HuH-7.5 (cell line): Measurements from ENCODE around the gene OXER1.

Experiments
- DNase-seq: peaks from one replicate; pipeline ENCODE4 v3.0.0; 2011; ENCODE audit warnings: low spot score

The OXER1 gene

DNA sequence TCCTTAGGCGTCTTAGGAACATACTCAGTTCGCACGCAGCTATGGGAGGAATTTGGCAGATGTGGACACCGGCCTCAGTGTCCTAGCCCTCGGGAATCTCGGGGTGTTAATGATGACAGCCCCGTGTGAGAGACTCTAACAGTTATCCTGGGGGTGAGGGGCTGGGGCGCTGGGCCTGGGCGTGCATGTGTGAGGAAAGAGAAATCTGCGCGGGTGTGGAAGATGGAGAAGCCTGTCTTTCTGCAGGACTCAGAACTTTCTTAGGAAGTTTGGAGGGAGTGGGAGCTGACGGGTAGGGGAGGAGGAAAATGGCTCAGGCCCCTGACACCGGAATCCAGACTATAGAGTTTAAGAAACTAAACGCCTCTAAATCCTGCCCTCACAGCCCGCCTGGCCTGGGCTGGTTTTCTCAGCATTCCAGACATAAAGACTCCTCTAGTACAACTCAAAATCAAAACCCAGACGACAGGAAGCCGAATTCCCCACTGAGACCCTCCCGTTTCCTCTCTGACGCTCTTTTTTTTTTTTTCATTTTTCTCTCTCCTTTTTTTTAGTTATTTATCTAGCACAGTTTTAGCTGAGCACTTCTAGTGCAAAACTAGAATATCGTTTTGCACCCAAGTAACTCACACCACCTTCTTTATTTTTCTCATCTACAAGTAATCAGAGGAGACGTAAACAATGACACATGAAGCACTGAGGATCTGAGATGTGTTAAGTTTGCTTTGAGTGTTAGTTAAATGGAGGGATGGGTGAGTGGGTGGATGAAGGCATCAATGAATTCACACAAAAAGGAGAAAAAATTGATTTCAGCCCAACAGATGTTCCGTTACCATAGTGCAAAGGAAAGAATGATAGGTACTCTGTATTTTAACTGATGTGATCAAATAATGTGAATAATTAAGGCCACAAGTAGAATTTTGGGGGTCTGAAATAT is 29.7 kb upstream of the OXER1 start:
- DNase-seq = peak; percentile 36

DNA sequence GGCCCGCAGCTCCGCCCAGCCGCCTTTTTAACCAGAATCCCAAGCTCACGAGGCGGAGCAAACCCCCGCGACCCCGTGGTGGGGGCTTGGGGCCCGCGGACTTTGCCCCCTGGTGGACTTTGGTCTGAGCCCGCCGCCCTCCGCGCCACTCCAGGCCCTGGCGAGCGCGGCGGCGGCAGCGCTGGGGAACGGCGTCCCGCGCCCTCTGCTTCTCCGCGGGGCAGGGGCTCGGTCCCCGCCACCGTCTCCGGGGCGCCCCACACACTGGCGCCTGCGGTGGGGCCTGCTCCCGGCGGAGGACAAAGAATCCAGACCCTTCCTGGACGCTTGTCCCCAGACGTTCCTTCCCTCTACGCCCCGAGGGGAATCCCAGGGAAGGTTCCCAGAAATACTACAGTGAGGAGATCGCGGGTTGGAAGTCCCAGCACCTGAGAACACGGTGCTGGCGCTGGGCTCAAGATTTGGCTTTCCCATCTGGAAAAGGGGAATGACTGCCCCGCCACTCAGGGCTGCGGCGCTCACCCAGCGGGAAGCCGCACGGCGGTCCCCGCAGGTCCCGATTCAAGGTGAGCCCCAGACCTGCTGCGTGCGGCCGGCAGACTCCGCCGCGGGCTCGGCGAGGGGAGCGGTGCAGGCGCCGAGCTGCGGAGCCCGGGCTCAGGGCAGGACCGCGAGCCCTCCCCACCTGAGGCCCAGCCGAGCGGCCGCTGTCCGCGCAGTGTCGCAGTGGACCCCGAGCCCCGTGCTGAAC is 28.8 kb upstream of the OXER1 start, which contains the start of gene HAAO:
HAAO (minus strand) TSS at position 1 of the 751 bp plus-strand sequence. CDS start 47 bp downstream, outside the sequence.
- peak; percentile 80 for DNase-seq

DNA sequence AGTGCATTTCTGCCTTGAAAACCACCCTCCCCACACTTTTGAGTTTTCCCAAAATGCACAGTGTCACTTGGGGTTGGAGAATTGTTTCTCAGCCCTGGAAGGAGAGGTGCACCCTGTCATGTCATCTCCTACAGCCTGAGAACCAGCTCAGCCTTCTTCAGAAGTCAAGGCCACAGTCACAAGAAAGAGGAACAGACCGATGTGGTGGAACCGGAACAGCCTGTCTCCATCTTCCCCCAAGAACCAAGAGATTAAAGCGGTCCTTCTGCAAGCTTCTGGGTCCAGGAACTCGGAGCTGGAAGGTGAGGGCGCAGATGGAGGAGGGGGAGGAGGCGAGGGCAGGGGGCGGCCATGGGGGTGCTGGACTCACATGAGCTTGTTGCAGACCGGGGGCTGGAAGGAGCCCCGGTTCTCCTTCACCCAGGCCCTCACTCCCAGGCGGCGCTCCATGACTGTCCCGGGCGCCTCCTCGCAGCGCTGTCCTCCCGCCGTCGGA is 28.2 kb upstream of the OXER1 start:
- DNase-seq = no peak

DNA sequence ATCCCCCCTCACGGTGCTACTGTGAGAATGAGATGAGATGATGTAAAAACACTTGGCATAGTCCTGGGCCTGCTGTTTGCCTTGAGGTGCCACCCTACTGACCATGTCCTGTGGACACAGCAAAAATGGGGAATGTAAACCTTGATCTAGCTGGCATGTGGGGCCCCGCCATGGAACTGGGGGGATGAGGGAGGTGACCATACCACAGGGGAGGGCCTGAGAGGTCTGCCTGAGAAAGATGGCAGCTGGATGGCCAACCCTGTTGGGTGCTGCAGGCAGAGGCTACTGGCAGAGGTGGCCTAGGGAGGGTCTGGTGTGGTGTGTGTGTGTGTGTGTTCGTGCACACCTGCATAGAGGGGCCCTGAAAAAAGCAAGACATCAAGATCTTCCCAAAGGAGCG is 27.7 kb upstream of the OXER1 start:
- no peak for DNase-seq

DNA sequence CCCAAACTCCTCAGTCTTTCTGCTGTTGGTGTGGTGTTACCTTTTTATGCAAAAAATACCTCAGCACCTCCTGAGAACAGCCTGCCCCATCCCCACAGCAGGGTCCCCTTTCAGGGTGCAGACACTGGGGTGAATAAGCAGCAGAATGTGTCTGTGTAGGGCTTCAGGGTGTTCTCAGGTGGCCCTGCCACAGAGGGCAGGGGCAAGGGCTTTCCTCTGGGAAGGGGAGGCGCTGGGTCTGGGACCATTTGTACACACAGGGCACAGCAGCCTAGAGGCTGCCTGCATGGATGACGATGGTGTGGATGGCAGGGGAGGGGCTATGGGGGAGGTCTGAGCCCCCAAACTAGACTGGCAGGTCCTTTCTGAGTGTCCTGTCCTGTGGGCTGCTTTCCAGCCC is 25.8 kb upstream of the OXER1 start:
- DNase-seq = no peak

DNA sequence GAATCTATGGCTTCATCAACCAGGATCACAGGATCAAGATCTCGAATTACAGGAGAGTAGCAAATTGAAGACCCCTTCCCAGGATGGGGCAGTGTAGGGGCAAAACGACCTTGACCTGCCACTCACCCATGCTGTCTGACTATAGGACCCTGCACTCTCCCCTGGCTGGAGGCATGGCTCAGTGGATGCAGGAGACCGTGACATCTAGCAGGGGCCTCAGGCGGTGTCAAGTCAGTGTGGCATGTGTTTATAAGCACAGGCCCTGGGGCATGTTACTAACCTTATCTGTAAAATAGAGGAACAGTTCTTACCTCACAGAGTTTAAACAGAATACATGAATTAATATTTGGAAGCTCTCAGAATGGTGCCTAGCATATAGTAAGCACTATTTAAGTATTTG is 24.9 kb upstream of the OXER1 start:
- DNase-seq = no peak

DNA sequence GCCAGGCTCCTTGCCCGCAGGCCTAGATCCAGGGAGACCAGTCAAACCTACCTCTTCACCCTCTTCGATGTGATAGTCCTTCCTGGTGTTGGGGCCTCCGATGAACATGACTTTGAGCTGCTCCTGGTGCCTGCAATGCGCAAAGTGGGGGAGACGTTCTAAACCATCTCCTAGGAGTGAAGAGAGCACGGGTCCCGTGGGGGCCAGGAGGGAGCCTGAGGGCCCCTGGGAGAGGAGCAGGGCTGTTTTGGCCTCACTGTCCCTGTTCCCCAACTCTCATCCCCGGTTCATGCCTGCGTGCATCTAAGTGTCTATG is 24.5 kb upstream of the OXER1 start:
- no peak for DNase-seq

DNA sequence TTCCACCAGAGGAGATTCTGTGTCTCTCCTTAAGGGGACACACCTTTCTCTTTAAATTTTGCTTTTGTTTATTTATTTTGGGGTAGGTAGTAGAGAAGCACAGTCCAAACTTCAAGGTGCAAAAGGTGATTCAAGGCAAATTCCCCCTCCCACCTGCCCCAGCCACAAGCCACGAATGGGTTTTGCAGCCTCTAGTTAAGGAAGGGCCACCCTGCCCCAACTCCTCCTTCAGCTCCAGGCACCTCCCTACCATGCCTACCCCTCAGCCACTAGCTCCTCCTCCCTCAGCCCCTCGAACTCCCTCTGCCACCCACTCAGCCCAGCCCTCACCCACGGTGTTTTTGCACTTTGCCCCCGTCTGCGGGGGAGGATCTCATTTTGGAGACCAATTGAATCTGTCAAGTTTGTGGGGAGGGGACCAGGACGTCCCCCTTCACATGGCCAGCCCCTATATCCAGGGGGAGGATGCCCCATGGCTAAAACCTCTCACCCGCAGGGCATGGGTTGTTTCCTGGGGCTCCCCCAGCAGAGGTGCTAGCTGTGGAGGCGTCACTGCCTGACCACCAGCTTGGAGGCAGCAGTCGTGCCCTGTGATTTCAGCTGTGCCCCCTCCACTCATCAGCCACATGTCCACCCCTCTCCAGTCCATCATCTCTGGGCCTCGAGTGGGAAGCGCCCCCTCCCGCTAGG is 24.0 kb upstream of the OXER1 start:
- no peak for DNase-seq

DNA sequence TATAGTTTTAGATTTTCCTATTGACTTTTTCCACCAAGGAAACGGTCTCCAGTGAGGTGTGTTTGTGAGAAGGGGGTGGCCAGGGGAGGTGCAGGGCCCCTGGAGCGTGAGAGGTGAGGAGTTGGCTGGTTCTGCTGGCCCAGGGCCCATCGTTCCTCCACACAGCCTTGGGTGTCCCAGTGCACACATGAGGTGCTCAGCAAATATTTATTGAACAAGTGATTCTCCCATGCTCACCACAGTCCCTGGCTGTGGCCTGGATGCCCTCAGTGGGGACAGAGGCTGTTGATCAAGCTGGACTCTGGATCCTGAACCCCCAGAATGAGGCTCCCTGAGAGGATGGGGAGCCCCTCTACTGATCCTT is 23.5 kb upstream of the OXER1 start:
- DNase-seq = no peak

DNA sequence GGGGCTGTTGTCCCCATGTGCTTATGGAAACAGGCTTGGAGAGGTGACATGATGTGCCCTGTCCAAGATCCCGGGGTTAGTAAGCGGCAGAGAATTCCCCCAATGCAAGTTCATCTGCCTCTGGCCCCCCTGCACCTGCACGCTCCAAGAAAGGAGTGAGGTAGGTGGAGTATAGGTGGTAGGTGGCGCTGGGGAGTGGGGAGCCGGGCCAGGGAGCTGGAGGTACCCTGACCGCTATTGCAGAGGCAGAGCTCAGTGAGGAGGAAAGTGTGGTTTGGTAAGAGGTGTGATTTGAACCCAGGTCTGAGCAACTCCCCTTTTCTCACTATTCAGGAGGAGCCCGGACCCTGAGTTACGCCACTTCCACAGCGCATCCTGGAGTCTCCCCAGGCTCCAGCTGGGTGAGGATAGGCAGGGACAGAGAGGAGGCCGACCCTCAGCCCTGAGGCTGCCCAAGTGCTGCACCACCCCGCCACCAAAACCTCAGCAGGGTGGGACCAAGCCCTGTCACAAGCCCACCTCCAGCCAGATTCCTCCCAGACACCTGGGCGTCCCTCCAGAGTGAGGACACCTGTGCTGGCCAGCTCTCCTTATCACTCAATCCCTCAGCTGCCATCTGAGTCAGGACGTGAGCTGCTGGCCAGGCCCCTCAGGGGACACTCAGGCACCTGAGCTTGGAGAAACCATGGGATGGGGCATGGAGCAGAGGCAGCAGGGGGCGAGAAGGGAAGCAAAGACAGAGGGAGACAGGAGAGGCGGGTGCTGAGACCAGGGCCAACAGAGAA is 22.8 kb upstream of the OXER1 start:
- DNase-seq = no peak

DNA sequence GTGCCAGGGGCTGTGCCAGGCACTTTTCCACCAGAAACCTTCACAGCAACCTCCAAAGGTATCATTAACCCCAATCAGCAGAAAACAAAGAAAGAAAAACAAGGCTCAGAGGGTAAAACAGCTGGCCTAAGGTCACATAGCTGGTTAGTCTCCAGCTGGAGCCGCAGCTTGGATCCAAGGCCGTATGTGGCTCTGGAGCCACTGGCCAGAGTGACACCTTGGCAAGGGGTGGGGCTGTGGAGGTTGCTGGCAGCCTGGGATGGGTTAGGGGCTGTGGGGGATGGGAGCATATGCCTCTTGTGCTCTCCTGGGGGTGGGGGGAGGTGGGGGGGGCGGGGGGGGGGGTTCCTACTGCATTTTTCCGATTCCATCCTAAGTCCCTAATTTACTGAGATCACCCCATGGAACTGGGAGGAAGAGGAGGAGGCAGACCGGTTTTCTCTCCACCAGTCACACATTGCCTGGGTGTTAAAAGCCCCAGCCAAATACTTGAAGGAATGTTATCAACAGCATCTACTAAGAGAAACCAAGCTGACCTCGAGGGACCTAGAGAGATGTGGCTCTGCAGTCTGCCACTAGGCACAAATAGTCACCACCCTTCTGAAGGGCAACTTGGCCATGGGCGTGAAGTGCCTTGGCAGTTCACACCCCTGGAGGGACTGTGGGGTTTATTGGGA is 20.4 kb upstream of the OXER1 start:
- no peak for DNase-seq

DNA sequence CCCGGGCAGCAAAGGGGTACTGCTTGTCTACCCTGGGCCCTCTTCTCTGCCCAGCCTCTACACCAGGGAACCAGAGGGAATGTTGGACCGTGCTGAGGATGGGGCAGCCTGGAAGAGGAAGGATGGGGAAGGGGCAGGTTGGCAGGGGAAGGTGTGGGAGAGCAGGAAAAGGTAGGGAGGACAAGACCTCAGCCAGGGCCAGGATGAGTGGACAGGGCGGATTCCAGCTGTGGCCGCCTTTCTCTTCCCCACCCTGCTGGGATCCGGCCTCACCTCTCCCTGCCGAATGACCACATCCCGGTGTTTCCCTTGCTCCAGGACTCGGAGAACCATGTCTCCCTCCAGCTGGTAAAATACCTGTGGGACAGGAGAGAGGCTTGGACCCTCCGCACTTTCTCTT is 19.6 kb upstream of the OXER1 start:
- DNase-seq = no peak

DNA sequence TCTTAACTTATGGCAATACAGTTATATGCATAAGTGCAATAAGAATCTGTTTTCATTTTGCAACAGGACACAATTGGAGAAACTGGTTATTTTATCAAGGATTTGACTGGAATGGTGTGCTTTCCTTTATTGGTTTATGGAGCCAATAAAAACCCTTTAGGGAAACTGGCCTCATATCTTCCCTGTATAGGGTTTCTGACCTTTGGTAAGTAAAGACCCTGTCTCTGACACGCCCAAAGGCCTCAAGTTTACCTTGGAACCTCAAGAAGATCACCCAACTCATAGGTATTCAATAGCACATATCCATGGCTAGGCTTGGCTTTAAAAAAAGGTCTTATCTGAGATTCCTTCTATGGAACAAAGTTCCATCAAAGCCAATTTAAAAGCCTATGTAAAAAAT is 17.2 kb upstream of the OXER1 start:
- no peak for DNase-seq

DNA sequence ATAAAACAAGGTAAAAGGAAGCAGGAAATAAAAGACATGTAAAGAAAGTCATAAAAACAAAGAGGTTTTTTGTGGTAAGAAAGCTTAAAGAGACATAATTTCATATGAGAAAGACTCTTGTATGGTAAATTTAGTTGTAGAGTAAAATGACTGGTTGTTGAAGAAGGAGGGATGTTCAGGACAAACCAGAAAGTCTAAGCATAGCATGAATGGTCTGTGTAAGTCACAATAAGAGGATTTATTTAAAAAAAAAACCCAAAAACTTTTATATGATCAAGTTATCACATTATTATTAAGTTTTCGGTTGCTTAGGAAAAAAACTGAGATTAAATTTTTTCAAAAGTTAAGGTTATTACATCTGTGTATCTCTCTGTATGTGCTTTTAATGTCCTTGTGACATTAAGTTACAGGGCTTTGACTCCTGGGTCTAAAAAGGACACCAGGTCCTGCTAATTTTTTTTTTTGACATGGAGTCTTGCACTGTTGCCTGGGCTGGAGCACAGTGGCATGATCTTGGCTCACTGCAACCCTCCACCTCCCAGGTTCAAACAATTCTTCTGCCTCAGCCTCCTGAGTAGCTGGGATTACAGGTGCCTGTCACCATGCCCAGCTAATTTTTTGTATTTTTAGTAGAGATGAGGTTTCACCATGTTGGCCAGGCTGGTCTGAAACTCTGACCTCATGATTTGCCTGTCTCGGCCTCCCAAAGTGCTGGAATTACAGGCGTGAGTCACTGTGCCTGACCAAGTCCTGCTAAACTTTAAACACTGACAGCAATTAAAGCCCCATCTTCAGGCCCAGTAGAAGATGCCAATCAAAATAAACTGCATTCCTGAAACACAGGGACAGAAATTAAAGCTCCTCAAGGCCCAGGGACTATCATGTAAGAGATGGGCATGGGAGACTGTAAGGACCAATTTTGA is 14.2 kb upstream of the OXER1 start:
- DNase-seq = no peak

DNA sequence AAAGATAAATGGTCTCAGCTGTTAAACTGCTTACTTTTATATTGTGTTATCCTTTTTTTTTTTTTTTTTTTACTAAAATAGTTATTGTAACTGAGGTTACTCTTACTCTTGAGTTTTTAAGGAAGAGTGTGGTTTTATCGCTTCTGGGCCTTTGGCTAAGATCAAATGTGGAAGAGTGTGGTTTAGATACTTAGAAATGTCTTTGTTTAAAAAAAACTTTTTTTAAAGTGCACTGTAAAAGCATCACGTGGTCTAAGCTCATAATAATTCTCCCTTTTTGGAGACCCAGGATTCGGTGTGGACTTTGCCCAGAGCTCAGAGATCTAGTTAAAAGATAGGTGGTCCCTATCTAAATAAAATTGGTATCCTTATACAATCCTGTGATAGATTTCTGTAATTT is 11.9 kb upstream of the OXER1 start:
- no peak for DNase-seq

DNA sequence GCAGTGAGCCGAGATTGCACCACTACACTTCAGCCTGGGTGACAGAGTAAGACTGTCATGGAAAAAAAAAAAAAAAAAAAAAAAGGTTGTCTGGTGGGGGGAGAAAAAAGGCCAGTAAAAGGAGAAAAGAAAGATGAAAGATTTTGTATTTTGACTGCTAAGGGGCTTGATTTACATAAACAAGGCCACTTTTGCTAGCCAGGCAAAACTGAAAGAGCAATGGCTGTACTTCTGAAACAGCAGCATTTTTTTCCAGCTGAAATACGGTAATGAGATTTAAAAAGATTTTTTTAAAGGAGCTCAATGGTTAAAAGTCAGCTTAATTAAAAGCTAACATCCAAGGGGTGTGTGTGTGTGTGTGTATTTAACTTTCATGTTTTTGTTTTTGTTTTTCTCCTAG is 11.3 kb upstream of the OXER1 start:
- no peak for DNase-seq

DNA sequence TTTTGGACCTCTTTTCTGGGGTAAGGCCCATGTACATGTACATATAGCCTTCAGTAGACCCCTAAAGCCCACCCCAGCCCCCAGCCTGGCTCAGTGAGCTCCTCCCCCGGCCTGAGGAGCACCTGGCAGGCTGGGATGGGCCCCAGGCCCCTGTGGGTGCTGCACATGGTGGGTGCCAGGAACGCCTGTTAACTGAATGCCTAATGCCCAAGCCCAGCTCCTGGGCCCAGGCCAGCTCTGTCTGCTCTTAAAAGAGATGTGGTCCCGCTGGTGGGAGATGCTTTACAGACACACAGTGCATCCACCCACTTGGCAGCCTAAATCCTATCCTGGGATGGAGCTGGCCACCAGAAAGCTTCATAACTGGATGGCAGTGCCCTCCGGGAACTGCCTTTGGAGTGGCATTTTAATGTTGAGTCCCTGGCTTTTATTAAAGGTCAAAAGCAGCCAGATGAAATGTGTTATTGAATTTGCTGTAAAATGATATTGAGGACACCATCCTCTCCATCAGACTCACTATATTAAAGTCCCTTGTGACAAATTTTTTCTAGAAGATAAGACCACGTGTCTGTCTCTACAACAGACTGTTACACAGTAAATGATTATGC is 7.7 kb upstream of the OXER1 start:
- DNase-seq = no peak

DNA sequence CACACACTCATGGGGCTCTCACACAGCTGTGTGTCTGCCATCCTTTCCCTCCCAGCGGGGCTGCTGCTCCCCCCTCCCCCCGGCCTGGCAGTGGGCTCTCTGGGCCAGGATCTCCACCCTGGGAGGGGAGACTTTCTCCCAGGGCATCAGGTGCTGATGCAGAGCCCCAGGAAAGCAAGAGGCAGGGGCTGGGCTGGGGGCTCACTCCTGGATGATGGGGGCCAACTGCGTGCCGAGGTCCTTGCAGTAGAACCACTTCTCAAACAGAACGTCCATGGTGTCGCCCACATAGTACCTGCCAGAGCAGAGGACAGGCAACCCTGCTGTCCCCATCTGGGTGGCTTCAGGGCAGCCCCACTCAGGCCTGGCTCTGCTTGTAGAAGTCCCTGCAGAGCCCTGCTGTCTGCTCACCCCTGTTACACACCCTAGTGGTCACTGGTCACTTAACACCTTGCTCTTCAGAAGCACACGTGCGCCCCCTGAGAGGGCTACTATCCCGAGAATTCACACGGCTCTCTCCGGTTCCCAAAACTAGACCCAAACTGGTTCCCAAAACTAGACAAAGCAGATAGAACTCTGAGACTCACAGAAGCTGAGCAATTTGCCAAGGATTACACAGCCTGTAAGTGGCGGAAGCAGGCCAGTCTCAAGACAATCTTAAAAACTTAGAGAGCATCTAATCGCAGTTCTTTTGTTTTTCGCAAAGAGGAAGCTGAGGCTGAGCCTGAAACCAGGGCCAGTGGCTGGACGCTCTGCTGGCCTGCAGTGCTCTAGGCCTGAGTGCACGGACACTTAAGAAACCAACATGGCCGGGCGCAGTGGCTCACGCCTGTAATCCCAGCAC is 6.6 kb upstream of the OXER1 start:
- DNase-seq = peak; percentile 67
